Skeletal muscle satellite cell (primary cell): ENCODE results near the gene CHRNA10.
A peak's percentile ranks its signal among the peaks of the same experiment; 100 is the strongest.

ENCODE experiments used
- H3K27me3 ChIP-seq: 2 replicates; pipeline ENCODE4 v1.7.0; 2013; ENCODE audit warnings: low read length; ENCODE audit not compliant: control insufficient read depth, insufficient read depth
- H3K36me3 ChIP-seq: 2 replicates; pipeline ENCODE4 v1.7.0; 2013; ENCODE audit warnings: mild to moderate bottlenecking, control low read depth, low read length; ENCODE audit not compliant: insufficient read depth
- H3K4me1 ChIP-seq: 2 replicates; pipeline ENCODE4 v1.7.0; 2013; ENCODE audit warnings: low read length; ENCODE audit not compliant: control insufficient read depth, insufficient read depth
- H3K4me2 ChIP-seq: 2 replicates; pipeline ENCODE4 v1.7.0; 2013; ENCODE audit warnings: mild to moderate bottlenecking, low read length
- H3K4me3 ChIP-seq: 2 replicates; pipeline ENCODE4 v1.7.0; 2013; ENCODE audit warnings: low read length
- H3K9ac ChIP-seq: 2 replicates; pipeline ENCODE4 v1.7.0; 2013; ENCODE audit warnings: mild to moderate bottlenecking, low read depth, low read length, moderate library complexity
- H3K9me3 ChIP-seq: replicated peaks from 2 replicates; pipeline ENCODE4 v1.7.0; 2013; ENCODE audit warnings: mild to moderate bottlenecking, control low read depth, low read length

Gene CHRNA10

DNA sequence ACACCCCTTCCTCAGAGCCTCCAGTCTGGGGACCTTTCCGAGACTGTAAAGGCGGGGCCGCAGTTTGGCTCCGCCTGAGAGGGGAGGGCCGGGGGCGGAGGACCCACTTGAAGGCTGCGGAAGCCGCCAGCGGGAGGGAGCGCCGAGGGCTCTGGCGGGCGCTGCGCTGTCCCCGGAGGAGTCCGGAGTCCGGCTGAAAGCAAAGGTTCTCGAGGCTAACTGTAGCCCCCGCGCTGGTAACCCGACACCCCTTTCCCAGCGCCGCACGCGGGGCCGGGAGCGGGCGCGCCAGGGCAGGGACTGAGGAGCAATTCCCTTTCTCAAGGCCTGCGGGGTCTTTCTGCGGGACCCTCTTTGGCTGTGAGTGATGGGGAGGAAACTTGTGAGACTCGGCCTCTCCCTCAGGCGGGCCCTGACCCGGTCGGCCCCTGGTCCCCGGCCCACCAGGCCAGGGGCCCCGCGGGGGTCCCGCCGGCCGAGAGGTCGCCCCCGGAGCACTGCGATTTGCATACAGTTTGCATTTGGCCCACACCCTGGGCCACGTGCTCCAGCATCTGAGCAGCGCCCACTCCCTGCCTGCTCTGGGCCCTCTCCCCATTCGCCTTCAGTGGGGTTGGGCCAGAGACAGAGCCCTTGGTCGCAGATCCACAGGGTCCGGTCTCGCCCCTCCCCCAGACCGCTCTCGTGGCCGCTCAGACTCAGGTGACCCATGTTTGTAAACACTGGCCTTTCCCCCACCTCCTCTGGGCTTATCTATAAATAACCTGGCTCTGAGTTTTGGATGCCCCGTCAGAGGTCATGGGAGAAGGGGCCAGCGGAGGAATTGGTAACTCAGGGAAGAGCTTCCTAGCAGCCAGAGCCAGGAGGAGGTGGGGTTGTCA, 28.9 kb downstream of the CHRNA10 start:
- Histone ChIP-seq H3K36me3 (no peaks in the 10 kb centered on the region), H3K4me2 (peak overlapping the region; percentile 95), H3K4me1 (no peaks in the 10 kb centered on the region), H3K27me3 (peaks cover 52% of the 10 kb centered on the region), H3K9me3 (no peaks in the 10 kb centered on the region), H3K4me3 (peak overlapping the region; percentile 63), H3K9ac (peak overlapping the region; percentile 57)

DNA sequence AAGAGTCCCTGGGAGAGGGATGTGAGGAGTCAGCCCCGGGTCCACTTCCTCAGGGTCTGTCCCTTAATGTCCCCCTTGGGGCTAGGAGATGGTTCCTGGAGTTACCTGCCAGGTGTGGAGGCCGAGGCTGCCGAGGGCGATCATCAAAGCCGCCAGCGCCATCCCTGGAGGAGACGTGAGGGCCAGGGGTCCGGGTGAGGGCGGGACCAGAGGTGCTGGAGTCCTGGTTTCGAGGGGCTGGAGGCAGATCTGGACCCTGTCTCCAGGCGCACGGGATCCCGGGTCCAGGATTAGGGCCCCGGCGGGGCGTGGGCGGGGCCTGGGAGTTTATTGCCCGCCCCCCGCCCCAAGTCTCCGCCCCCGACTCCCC, 29.5 kb downstream of the CHRNA10 start, which contains the start of gene ART5:
TSS of gene ART5 (minus strand) at position 292 of the 370 bp plus-strand sequence. CDS start at position 162, 130 bp downstream.
- H3K4me1 ChIP-seq, result no peaks in the 10 kb centered on the region
- H3K36me3 ChIP-seq, result no peaks in the 10 kb centered on the region
- peak within 1 kb of the TSS; percentile 57 for H3K9ac ChIP-seq
- peak within 1 kb of the TSS; percentile 95 for H3K4me2 ChIP-seq
- H3K9me3 ChIP-seq, result no peaks in the 10 kb centered on the region
- peaks cover 54% of the 10 kb centered on the region for H3K27me3 ChIP-seq
- peak within 1 kb of the TSS; percentile 63 for H3K4me3 ChIP-seq

DNA sequence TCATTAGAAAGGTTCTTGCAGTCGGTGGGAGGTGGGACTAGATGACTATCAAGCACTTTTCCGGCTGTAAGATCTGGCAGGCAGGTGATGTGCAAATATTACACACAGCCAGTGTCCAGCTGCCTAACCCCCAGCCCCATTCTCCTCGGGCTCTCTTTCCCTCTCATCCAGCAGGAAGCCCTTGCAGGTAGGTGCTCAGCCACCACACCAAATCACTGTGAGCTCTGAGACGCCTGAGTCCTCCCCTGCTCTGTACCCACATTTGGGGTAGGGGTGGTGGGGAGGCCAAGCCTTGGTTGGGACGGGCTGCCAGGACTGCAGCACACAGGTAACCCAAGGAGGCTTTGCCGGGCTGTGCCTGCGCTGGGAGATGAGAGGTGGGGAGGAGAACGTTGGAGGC, 30.0 kb downstream of the CHRNA10 start:
- Histone ChIP-seq H3K4me1 (no peaks in the 10 kb centered on the region), H3K9ac (no peak overlapping the region), H3K4me3 (no peak overlapping the region), H3K27me3 (peaks cover 54% of the 10 kb centered on the region), H3K4me2 (no peak overlapping the region), H3K36me3 (no peaks in the 10 kb centered on the region), H3K9me3 (no peaks in the 10 kb centered on the region)

DNA sequence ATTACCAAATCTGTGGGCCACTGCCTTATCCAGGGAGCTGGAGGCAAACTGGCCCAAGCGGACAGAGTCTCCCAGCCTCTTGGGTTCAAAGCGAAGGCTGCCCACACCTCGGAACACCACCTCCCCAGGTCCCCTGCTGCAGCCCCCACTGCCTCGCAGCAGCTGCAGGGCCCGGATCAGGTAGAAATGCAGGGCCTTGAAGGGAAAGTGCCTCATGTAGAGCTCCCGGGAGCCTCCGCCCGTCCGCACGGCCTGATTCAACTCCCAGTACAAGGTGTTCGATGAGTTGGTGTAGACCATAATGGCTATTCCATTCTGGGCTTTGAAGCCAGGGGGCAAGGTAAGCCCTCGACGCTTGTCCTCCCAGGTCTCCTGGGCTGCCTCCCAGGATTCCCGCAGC, 31.3 kb downstream of the CHRNA10 start:
- no peaks in the 10 kb centered on the region for H3K4me1 ChIP-seq
- no peak overlapping the region for H3K4me2 ChIP-seq
- no peak overlapping the region for H3K9ac ChIP-seq
- no peaks in the 10 kb centered on the region for H3K36me3 ChIP-seq
- H3K27me3 ChIP-seq, result peaks cover 44% of the 10 kb centered on the region
- no peaks in the 10 kb centered on the region for H3K9me3 ChIP-seq
- no peak overlapping the region for H3K4me3 ChIP-seq

DNA sequence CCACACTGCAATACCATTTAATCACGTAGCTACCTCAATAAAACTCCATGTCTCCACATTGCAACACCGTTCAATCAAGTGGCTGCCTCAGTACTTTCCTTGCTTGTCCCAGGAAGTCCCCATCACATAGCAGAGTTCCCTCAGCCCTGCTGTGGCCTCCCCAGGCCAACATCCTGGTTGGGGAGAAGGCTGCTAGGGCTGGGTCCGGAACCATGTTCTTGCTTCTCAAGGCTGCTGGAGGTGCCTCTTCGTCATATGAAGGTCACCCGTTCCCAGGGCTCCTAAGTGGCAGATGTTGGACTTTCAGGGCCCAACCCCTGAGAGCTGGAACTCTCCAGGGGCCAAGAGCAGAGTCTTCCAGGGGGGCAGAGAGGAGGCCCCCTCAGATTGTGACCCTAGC, 32.7 kb downstream of the CHRNA10 start:
- Histone ChIP-seq H3K4me3 (no peak overlapping the region), H3K4me2 (no peak overlapping the region), H3K9ac (no peak overlapping the region), H3K27me3 (peaks cover 48% of the 10 kb centered on the region), H3K4me1 (no peaks in the 10 kb centered on the region), H3K36me3 (no peaks in the 10 kb centered on the region), H3K9me3 (no peaks in the 10 kb centered on the region)

DNA sequence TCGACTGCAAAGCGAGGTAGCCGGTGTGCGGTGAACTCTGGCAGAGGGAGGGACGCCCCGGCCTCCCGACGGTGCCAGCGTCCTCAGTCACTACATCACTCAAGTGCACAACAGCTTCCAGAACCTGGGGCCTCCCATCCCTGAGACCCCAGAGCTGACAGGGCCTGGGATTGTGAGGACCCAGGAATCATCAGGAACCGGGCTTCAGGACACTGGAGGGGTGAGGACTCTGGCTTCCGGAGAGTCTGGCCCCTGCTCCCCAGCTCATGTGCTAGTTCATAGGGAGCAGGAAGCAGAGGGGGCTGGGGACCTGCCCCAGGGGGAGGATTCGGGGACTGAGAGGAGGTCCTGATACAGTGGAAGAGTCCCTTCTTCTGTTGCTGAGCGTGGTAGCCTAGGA, 34.0 kb downstream of the CHRNA10 start:
- Histone ChIP-seq H3K4me1 (no peaks in the 10 kb centered on the region), H3K4me3 (no peak overlapping the region), H3K36me3 (no peaks in the 10 kb centered on the region), H3K27me3 (peaks cover 43% of the 10 kb centered on the region), H3K9ac (no peak overlapping the region), H3K4me2 (no peak overlapping the region), H3K9me3 (no peaks in the 10 kb centered on the region)

DNA sequence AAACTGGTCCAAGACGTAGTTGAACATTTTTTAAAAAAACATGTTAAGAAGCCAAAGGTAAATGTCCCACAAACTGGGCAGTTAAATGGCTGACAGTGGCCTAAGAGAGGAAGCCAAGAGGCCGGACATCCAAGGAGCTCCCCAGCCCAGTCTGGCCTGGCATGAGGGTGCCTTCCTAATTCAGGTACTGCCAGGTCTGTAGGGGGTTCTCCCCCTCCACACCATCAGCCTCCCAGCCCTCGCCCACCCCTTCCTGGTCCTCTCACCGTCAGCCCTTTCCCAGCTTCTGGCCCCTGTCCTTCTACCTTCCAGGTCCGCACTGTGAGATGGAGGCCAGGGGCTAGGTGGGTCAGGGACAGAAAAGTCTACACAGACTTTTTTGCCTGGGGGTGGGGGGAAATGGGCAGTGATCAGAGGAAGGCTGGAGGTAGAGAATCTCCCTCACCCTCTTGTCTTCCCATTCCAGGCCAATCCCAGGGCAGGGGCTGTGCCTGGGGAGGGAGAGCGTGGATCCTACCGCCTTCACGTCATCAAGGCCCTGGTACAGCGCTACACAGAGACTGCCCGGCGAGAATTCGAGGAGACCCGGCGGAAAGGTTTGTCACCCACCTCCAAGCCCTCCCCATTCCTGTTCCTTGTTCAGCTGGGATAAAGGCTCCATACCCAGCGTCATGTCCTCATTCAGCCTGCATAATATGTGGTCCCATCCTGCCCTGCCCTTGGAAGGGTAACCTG, 35.4 kb downstream of the CHRNA10 start:
- H3K4me2 ChIP-seq, result no peak overlapping the region
- no peaks in the 10 kb centered on the region for H3K9me3 ChIP-seq
- no peaks in the 10 kb centered on the region for H3K36me3 ChIP-seq
- H3K4me3 ChIP-seq, result no peak overlapping the region
- peaks cover 34% of the 10 kb centered on the region for H3K27me3 ChIP-seq
- H3K4me1 ChIP-seq, result no peaks in the 10 kb centered on the region
- H3K9ac ChIP-seq, result no peak overlapping the region

DNA sequence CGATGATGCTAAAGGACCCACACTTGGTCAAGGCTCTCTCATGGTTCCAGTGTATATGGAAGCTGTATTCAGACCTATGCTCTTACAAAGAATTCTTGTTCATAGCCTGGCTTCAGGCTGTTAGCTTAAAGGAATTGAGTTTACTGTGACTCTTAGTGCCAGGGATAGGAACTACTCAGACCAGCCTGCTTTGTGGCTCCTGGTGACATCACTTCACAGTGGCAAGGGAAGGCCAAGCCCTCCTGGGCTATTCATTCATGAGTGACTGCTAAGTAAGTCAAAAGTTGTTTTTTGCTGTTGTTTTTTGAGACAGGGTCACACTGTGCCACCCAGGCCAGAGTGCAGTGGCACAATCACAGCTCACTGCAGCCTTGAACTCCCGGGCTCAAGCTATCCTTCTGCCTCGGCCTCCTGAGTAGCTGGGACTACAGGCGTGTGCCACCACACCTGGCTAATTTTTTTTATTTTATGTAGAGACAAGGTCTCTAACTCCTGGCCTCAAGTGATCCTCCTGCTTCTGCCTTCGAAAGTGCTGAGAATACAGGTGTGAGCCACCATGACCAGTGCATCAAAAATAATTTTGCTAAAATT, 39.0 kb downstream of the CHRNA10 start:
- H3K36me3 ChIP-seq, result no peaks in the 10 kb centered on the region
- H3K4me2 ChIP-seq, result no peak overlapping the region
- H3K4me1 ChIP-seq, result no peaks in the 10 kb centered on the region
- no peak overlapping the region for H3K9ac ChIP-seq
- peaks cover 20% of the 10 kb centered on the region for H3K27me3 ChIP-seq
- no peak overlapping the region for H3K4me3 ChIP-seq
- no peaks in the 10 kb centered on the region for H3K9me3 ChIP-seq

DNA sequence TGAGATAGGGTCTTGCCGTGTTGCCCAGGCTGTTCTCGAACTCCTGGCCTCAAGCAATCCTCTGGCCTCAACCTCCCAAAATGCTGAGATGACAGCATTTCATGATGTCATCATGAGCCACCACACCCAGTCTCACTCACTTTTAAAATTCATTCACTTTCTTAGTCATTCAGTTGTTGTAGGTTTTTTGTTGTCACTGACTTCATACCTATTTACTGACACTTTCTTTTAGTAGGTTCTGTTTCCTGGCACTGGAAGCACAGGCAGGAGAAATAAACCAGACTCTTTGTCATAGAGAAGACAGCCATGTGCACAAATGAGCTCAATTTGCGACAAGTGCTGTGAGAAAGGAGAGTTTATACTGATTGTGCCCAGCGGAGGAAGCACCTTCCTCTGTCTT, 39.9 kb downstream of the CHRNA10 start:
- H3K4me1 ChIP-seq, result no peaks in the 10 kb centered on the region
- no peaks in the 10 kb centered on the region for H3K36me3 ChIP-seq
- H3K9me3 ChIP-seq, result no peaks in the 10 kb centered on the region
- H3K27me3 ChIP-seq, result peaks cover 15% of the 10 kb centered on the region
- no peak overlapping the region for H3K4me3 ChIP-seq
- H3K9ac ChIP-seq, result no peak overlapping the region
- no peak overlapping the region for H3K4me2 ChIP-seq

DNA sequence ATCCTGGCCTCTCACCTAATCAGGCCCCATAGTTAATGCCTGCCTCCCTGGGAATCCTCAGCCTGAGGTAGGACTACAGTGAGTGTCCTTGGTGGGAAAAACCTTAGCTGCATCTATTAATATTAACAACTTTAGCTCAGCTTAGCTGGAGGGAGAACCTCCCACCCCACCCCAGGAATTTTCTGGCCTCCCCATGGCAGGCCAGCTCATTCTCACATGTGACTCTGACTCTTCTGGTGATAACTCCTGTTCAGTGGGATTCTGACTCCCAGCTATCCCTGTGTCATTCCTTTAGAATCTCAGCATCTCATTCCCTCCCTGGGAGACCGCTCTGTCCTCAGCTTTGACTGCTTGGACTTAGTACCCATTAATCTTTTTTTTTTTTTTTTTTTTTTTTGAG, 43.9 kb downstream of the CHRNA10 start:
- no peak overlapping the region for H3K9ac ChIP-seq
- peaks cover 3% of the 10 kb centered on the region for H3K27me3 ChIP-seq
- H3K9me3 ChIP-seq, result no peaks in the 10 kb centered on the region
- no peak overlapping the region for H3K4me2 ChIP-seq
- no peaks in the 10 kb centered on the region for H3K4me1 ChIP-seq
- no peak overlapping the region for H3K4me3 ChIP-seq
- H3K36me3 ChIP-seq, result no peaks in the 10 kb centered on the region

DNA sequence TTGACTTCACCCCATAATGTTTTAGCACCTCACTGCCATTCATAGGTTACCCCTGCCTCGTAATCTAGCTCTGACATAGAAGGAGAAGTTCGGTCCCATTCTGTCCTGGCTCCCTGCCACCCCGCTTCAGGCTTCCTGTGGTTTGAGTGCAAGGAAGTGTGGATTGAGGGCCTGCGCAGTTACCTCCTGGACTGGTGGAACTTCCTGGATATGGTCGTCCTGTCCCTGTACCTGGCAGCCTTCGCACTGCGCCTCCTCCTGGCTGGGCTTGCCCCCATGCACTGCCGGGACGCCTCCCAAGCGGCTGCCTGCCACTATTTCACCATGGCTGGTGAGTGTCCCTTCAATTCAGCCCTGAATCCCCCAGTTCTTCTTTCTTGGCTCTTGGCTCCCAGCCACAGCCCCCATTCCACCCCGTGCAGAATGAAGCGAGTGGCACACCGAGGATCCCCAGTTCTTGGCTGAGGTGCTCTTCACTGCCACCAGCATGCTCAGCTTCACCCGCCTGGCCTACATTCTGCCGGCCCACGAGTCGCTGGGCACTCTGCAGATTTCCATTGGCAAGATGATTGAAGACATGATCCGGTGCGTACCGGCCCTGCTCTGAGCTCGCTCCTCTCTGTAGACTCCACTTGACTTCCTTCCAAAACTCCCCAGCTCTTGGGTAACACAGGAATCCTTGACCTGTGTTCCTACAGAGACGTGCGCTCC, 44.8 kb downstream of the CHRNA10 start:
- Histone ChIP-seq H3K4me1 (no peaks in the 10 kb centered on the region), H3K9ac (no peak overlapping the region), H3K36me3 (no peaks in the 10 kb centered on the region), H3K9me3 (no peaks in the 10 kb centered on the region), H3K27me3 (peaks cover 10% of the 10 kb centered on the region), H3K4me2 (no peak overlapping the region), H3K4me3 (no peak overlapping the region)
